GM11168 (cell line): ENCODE measurements around the gene NOS3.

Experiments used
- in situ Hi-C: fragments of 300-500 bp; cut with MboI; formaldehyde crosslinking; loops from one replicate; pipeline ENCODE4 v1.12.0; 2022; ENCODE audit warnings: low sequenced_read_pairs; ENCODE audit not compliant: unreplicated experiment

NOS3 gene

DNA sequence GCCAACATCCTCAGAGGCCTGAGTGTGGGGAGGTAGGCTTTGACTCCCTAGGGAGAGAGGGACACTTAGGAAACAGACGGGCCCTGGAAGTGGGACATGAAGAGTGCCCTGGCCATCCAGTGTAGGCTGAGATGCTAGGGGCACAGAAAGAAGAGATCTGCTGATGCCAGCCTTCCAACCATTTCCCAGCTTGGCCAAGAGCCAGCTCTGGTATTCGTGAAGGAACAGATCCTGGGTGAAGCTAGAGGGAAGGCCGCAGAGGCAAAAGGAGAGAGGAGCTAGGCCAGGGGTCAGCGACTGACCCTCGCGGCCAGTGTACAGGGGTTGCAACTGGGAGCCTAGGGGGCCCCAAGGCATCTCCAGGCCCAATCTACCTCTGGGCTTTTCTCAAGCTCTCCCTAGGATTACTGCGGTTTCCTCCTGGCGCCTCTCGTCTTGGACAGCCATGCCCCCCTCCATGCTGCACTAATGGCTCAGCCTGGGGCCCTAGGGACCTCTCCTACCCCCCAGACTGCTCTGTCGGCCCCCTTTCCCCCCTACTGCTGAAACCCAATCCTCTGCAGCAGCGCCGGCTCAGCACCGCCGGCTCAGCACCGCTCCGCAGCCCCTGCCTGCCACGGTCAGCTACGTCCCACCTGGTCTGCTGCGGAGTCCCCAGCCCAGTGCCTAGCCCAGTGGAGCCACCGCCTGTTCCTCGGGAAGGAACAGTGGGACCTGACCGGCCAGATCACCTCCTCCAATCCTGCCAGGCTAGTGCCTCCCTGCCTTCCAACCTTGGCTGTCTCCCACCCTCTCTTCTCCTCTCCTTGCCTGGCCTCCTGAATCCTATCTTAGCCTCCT, 57.4 kb downstream of the NOS3 start, which contains the start of gene ASIC3:
TSS of gene ASIC3 (plus strand) at position 556 of the 840 bp plus-strand sequence. CDS start 355 bp downstream, outside the sequence.
- in situ Hi-C loops, result no loop called here

- in situ Hi-C loops, result no loop called here
These were observed 58.2 kb downstream of the NOS3 start for GRCh38 chr7:151048911-151049463.

- in situ Hi-C loops, result no loop called here
These were observed 60.3 kb downstream of the NOS3 start for GRCh38 chr7:151051108-151051507.

DNA sequence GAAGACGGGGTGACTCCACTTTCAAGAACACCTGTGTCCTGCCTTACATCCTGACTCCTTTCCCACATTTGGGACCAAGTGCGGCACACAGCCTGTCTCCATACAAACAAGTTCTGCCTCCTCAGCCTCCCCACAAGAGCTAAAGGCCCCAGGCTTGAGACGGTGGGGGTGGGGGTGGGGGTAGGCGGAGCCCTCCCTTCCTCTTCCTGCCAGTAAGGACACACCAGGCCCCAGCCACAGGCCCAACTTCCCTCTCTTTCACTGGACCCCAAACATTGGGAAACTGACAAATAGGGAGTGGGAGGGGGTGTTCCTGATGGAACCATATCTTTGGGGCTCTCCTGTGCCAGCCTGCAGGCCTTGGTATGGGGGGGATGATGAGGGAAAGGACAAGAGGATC, 62.3 kb downstream of the NOS3 start:
- in situ Hi-C loops, result no loop called here

GRCh38 chr7:151053751-151054150, 62.9 kb downstream of the NOS3 start:
- in situ Hi-C loops, result no loop called here

DNA sequence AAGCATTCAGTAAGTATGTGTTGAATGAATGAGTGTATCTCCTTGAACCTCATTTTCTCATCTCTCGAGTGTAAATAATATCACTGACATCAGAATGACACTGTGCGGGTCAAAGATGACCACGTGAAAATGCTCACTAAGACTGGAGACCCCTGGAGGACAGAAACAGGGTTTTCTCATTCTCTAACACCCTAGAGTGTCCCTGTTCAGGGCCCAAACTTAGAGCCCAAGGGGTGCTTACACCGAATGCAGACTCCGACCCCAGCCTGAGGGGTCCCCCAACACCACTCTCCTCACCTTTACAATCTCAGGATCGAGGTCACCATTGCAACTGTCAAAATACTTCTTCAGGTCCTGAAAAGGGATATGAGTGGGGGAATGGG, 65.5 kb downstream of the NOS3 start:
- in situ Hi-C loops, result no loop called here

- in situ Hi-C loops, result no loop called here
These were observed 66.1 kb downstream of the NOS3 start for GRCh38 chr7:151056666-151057505.

DNA sequence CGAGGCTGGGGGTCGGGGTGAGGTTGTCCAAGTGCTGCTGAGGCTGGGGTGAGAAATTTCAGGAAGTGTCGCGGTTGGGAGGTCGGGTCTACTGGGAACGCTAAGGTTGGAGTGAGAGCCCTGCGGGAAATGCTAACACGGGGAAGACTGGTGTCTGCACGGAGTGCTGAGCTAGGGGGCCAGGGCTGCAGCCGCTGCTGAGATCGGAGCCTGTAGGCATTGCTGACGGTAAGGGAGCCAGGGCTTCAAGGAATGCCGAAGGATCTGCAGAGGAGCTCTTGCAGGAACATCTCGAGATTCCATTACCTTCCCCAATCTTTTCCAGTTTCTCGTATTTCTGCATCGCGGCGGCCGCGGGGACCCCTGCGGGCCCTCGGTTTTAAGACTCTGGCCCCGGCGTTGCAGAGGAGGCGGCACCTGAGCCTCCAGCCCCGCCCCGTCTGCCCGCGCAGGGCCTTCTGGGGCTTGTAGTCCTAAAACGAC, 66.7 kb downstream of the NOS3 start, which contains the start of gene CDK5:
TSS of gene CDK5 (minus strand) at position 392 of the 483 bp plus-strand sequence. CDS start at position 343, 49 bp downstream.
- in situ Hi-C loops, result no loop called here

- in situ Hi-C loops, result no loop called here
These were observed 67.4 kb downstream of the NOS3 start for GRCh38 chr7:151057989-151058780.

DNA sequence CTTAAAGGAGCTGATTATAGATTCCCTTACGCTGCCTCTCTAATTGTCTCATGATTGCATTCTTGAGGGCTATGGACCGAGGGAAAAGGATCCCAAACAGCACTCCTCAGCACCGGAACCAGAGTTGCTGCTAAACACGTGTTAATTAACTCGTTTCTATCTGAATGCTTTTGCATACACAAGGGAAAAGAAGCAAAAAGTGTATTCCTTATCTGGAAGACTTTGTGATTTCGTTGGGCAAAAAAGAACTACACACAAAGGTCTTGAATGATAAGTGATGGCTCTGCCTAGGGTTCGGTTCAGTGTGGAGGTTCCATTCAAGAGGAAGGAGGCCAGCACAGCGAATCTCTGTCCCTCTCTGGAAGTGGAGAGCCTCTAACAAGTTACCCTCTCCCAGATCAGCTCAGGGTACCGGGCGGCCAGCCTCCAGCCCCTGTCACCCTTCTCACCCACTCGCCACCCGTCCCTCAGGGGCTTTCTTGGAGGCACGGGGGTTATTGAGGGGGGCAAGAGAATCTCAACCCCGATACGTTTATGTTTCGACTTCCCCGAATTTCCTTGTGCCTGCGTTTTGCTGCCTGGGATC, 68.1 kb downstream of the NOS3 start:
- in situ Hi-C loops, result no loop called here

- in situ Hi-C loops, result no loop called here
These were observed 68.7 kb downstream of the NOS3 start, which contains the start of gene SLC4A2 for GRCh38 chr7:151059367-151060112. TSS of gene SLC4A2 (plus strand) at chr7:151059589. CDS start at chr7:151061988, 2,399 bp downstream.

DNA sequence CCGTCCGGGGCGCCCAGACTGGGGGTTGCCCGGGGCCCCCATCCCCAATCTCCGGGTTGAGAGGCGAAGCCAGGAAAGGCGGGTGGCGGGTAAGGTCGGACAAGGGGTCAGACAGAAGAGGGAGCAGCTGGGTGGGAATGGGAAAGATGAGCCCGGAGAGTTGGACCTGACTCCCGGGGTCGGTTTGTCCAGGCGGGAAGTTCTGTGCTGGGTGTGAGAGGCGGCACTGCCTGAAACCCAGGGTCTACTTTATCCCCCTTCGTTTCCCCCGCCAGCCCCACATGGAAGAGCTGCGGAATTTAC, 69.2 kb downstream of the NOS3 start:
- in situ Hi-C loops, result no loop called here

GRCh38 chr7:151060416-151061212, 69.8 kb downstream of the NOS3 start:
- in situ Hi-C loops, result no loop called here

- in situ Hi-C loops, result no loop called here
These were observed 70.6 kb downstream of the NOS3 start for GRCh38 chr7:151061213-151062110.

- in situ Hi-C loops, result no loop called here
These were observed 71.2 kb downstream of the NOS3 start for GRCh38 chr7:151062111-151062398.

DNA sequence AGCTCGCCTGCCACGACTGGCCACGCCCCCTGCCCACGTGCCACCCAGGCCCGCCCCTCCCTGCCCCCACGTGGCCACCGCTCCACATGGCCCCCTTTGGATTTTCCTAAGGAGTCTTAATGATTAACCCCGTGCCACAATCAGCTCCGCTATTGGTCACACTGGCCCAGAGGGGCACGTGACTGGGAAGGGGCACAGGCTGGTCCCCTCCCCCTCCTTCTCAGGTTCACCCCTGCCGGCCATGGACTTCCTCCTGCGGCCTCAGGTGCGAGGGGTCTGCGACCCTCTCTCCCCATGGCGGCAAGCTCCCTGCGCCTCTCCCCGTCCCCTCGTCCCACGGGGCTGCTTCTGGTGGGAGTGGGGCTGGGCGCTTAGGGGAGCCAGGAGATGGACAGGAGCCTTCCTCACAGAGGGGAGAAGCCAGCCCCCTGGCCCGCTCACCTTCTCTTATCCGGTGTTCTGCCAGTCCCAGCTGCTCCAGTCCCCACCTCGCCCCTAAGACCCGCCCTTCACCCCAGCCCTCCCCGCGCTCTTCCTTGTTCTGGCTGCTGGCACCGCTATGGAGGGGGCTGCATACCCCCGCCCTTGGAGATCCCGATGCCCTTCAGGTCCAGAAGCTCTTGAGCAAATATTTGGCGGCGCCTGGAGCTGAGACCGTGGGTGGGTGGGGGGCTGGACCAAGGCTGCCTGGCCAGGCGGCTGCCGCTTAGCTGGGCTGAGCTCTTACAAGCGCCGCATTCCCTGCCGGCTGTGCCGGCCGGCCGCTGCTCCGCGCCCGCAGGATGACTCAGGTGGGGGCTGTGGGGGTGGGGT, 71.8 kb downstream of the NOS3 start:
- in situ Hi-C loops, result no loop called here

DNA sequence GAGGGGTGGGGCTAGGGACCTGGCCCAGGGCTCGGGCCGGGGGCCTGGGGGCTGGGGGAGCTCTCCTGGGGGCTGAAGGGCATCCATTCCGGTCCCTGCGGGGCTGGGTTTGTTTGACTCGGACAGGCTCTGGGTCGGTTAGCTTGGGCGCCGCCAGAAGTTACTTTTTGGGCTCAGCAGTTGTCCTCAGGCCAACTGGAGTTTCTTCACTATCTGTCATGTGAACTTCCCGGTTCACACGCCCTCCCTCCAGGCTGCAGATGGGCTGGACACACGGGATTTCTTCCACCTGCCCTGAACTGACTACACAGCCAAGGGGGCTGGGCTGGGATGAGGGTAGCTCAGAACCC, 72.4 kb downstream of the NOS3 start:
- in situ Hi-C loops, result no loop called here
